C4-2B (cell line): Measurements from ENCODE around the gene PRKCZ.

Experiments used
- ZFX ChIP-seq: fragments of 450-650 bp; IDR thresholded peaks from 2 replicates; pipeline ENCODE4 v1.6.1; 2017
- TF ChIP-seq, protein P1 (sequence below): fragments of 450-650 bp; conservative IDR thresholded peaks from 2 replicates; pipeline ENCODE4 v1.5.1; 2017; ENCODE audit warnings: mild to moderate bottlenecking

- TF ChIP-seq, protein P1, sequence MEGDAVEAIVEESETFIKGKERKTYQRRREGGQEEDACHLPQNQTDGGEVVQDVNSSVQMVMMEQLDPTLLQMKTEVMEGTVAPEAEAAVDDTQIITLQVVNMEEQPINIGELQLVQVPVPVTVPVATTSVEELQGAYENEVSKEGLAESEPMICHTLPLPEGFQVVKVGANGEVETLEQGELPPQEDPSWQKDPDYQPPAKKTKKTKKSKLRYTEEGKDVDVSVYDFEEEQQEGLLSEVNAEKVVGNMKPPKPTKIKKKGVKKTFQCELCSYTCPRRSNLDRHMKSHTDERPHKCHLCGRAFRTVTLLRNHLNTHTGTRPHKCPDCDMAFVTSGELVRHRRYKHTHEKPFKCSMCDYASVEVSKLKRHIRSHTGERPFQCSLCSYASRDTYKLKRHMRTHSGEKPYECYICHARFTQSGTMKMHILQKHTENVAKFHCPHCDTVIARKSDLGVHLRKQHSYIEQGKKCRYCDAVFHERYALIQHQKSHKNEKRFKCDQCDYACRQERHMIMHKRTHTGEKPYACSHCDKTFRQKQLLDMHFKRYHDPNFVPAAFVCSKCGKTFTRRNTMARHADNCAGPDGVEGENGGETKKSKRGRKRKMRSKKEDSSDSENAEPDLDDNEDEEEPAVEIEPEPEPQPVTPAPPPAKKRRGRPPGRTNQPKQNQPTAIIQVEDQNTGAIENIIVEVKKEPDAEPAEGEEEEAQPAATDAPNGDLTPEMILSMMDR, result no peak
- TF ChIP-seq ZFX, result no peak
Measured at GRCh38 chr1:2175681-2176454, 125.7 kb downstream of the PRKCZ start.
